Breast epithelium (tissue), 3 donors: ENCODE results near the gene RFX4.

Experiments used
- POLR2A ChIP-seq: fragments of 450-650 bp; IDR thresholded peaks from one replicate; pipeline ENCODE4 v1.6.1; 2016; ENCODE audit warnings: antibody characterized with exemption, mild to moderate bottlenecking, moderate library complexity
- POLR2AphosphoS5 ChIP-seq, 3 donors: sonication (generic); formaldehyde crosslinking; IDR thresholded peaks; one replicate each; pipeline ENCODE4 v1.6.1; 2017; ENCODE audit warnings: antibody characterized with exemption in 3 of 3
- TF ChIP-seq, protein P1 (sequence below), 3 donors: fragments of 450-650 bp; IDR thresholded peaks; one replicate each; pipeline ENCODE4 v1.5.1; 2016 to 2017; ENCODE audit warnings: antibody characterized with exemption in 3 of 3, mild to moderate bottlenecking in 3 of 3, moderate library complexity in 3 of 3

DNA sequence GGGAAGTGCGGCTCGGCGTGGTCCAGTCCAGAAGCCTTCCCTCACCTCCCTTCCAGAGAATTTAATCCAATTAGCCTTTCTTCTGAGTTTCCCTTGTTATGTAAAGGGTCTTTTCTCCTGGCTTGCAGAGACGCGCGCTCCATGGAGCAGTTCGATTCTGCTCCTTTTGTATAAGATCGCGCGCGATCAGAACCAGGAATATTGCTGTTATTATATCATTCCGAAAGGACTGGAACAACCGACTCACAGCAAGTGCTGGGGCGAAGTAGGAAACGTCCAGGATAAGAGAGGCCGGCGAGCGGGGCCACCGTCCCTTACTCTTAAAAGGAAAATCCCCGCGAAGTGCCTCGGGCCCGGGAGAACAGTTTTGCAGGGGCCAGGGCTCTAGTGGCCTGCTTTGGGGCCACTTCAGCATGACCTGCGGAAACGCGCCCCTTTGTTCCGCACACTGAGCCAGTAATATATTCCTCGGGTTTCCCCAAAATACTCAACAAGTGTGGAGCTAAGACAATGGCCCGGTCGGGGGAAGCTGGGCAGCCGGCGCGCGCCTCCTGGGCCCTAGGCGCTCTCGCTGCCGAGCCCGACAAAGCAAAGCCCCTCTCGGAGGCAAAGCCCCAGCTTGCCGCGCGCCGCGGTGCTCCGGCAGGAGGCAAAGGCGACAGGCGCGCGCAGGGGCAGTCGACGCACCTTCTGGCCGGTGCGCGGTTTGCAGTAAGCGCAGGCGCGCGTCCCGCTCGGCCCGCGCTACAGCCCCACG, 2.9 kb downstream of the RFX4 start:
- TF ChIP-seq, protein P1, sequence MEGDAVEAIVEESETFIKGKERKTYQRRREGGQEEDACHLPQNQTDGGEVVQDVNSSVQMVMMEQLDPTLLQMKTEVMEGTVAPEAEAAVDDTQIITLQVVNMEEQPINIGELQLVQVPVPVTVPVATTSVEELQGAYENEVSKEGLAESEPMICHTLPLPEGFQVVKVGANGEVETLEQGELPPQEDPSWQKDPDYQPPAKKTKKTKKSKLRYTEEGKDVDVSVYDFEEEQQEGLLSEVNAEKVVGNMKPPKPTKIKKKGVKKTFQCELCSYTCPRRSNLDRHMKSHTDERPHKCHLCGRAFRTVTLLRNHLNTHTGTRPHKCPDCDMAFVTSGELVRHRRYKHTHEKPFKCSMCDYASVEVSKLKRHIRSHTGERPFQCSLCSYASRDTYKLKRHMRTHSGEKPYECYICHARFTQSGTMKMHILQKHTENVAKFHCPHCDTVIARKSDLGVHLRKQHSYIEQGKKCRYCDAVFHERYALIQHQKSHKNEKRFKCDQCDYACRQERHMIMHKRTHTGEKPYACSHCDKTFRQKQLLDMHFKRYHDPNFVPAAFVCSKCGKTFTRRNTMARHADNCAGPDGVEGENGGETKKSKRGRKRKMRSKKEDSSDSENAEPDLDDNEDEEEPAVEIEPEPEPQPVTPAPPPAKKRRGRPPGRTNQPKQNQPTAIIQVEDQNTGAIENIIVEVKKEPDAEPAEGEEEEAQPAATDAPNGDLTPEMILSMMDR (IDR thresholded peaks at IDR 0.05), result no peak
- no peak for TF ChIP-seq POLR2A
- TF ChIP-seq POLR2AphosphoS5 (IDR thresholded peaks at IDR 0.05), result no peak
